IMR-90 (cell line): Measurements from ENCODE around the gene TUBB4A.

Experiments
- CEBPB ChIP-seq: IDR thresholded peaks from 2 replicates; pipeline ENCODE4 v1.6.1; 2012; ENCODE audit warnings: low read depth, low read length, improper control_type of control experiment
- MAFK ChIP-seq: IDR thresholded peaks from 2 replicates; pipeline ENCODE4 v1.6.1; 2012; ENCODE audit warnings: low read depth, low read length, improper control_type of control experiment
- POLR2A ChIP-seq: IDR thresholded peaks from 2 replicates; pipeline ENCODE4 v1.6.1; 2012; ENCODE audit warnings: mild to moderate bottlenecking, low read depth, low read length
- RAD21 ChIP-seq: IDR thresholded peaks from 2 replicates; pipeline ENCODE4 v1.6.1; 2012; ENCODE audit warnings: low read length, improper control_type of control experiment
- RFX5 ChIP-seq: IDR thresholded peaks from 2 replicates; pipeline ENCODE4 v1.8.0; 2012; ENCODE audit warnings: low read depth, mild to moderate bottlenecking, low read length, moderate library complexity
- SMC3 ChIP-seq: fragments of 150-350 bp; IDR thresholded peaks from 2 replicates; pipeline ENCODE4 v1.6.1; 2016; ENCODE audit warnings: low read depth, mild to moderate bottlenecking, antibody characterized with exemption, low read length, moderate library complexity
- TF ChIP-seq, protein P1 (sequence below): conservative IDR thresholded peaks from 2 replicates; pipeline ENCODE4 v1.5.1; 2012; ENCODE audit warnings: mild to moderate bottlenecking, low read depth, low read length, improper control_type of control experiment
- TF ChIP-seq, protein P2 (sequence below): fragments of 150-350 bp; IDR thresholded peaks from 2 replicates; pipeline ENCODE4 v1.6.1; 2017; ENCODE audit warnings: mild to moderate bottlenecking, antibody characterized with exemption, low read length, low read depth

DNA sequence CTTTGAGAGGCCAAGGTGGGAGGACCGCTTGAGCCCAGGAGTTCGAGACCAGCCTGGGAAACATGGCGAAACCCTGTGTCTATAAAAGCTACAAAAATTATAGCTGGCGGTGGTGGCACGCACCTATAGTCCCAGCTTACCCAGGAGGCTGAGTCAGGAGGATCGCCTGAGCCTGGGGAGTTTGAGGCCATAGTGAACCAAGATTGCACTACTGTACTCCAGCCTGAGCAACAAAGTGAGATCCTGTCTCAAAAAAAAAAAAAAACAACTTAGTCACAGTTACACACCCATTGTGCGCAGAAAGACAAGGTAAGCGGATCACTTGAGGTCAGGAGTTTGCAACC, 19.8 kb downstream of the TUBB4A start:
- TF ChIP-seq RAD21, result no peak
- no peak for TF ChIP-seq SMC3
- no peak for TF ChIP-seq POLR2A
- TF ChIP-seq, protein P1, sequence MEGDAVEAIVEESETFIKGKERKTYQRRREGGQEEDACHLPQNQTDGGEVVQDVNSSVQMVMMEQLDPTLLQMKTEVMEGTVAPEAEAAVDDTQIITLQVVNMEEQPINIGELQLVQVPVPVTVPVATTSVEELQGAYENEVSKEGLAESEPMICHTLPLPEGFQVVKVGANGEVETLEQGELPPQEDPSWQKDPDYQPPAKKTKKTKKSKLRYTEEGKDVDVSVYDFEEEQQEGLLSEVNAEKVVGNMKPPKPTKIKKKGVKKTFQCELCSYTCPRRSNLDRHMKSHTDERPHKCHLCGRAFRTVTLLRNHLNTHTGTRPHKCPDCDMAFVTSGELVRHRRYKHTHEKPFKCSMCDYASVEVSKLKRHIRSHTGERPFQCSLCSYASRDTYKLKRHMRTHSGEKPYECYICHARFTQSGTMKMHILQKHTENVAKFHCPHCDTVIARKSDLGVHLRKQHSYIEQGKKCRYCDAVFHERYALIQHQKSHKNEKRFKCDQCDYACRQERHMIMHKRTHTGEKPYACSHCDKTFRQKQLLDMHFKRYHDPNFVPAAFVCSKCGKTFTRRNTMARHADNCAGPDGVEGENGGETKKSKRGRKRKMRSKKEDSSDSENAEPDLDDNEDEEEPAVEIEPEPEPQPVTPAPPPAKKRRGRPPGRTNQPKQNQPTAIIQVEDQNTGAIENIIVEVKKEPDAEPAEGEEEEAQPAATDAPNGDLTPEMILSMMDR, result no peak
- TF ChIP-seq RFX5, result no peak
- TF ChIP-seq CEBPB, result no peak
- TF ChIP-seq, protein P2, sequence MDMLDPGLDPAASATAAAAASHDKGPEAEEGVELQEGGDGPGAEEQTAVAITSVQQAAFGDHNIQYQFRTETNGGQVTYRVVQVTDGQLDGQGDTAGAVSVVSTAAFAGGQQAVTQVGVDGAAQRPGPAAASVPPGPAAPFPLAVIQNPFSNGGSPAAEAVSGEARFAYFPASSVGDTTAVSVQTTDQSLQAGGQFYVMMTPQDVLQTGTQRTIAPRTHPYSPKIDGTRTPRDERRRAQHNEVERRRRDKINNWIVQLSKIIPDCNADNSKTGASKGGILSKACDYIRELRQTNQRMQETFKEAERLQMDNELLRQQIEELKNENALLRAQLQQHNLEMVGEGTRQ, result no peak
- no peak for TF ChIP-seq MAFK
